SU-DHL-6 (cell line): ENCODE data around the gene C1QL2.

Source experiments
- H2AFZ ChIP-seq: fragments of 200-600 bp; sonication (generic); 2 replicates; pipeline ENCODE4 v1.6.1; 2014; ENCODE audit warnings: low read depth, mild to moderate bottlenecking, moderate library complexity, mixed read lengths, antibody characterized with exemption, low read length; ENCODE audit not compliant: severe bottlenecking
- H3F3A ChIP-seq: fragments of 200-600 bp; shearing (Covaris generic); 2 replicates; pipeline ENCODE4 v1.6.0; 2016; ENCODE audit warnings: antibody characterized with exemption, mild to moderate bottlenecking; ENCODE audit not compliant: insufficient read depth
- H3K27ac ChIP-seq: fragments of 200-600 bp; sonication (generic); 2 replicates; pipeline ENCODE4 v1.5.1; 2016; ENCODE audit warnings: low read depth, mild to moderate bottlenecking, low read length, moderate library complexity, mixed read lengths
- H3K27me3 ChIP-seq: fragments of 200-600 bp; sonication (generic), shearing (Covaris generic); 2 replicates; pipeline ENCODE4 v1.6.0; 2014; ENCODE audit warnings: mild to moderate bottlenecking, low read length
- H3K36me3 ChIP-seq: fragments of 200-600 bp; sonication (generic); 2 replicates; pipeline ENCODE4 v1.6.1; 2014; ENCODE audit warnings: mild to moderate bottlenecking, low read length, mixed read lengths
- H3K4me2 ChIP-seq: fragments of 300-600, 200-600 bp; shearing (Covaris generic), sonication (generic); 2 replicates; pipeline ENCODE4 v1.6.0; 2014; ENCODE audit warnings: low read length, low read depth, mild to moderate bottlenecking; ENCODE audit not compliant: poor library complexity, severe bottlenecking
- H3K4me3 ChIP-seq: fragments of 200-600 bp; sonication (generic); 2 replicates; pipeline ENCODE4 v1.5.1; 2014; ENCODE audit warnings: antibody characterized with exemption, low read length, mild to moderate bottlenecking, mixed read lengths; ENCODE audit not compliant: insufficient read depth, poor library complexity, severe bottlenecking
- H3K79me2 ChIP-seq: fragments of 200-600 bp; sonication (generic); 2 replicates; pipeline ENCODE4 v1.6.1; 2014; ENCODE audit warnings: mild to moderate bottlenecking, low read length, moderate library complexity; ENCODE audit not compliant: insufficient read depth
- H3K9ac ChIP-seq: fragments of 200-600 bp; sonication (generic); 2 replicates; pipeline ENCODE4 v1.7.0; 2014; ENCODE audit warnings: mild to moderate bottlenecking, low read length
- H3K9me2 ChIP-seq: fragments of 200-600 bp; sonication (generic); replicated peaks from 2 replicates; pipeline ENCODE4 v1.6.1; 2014; ENCODE audit warnings: low read length; ENCODE audit not compliant: insufficient read depth
- H3K9me3 ChIP-seq: fragments of 200-600 bp; sonication (generic); 2 replicates; pipeline ENCODE4 v1.6.1; 2014; ENCODE audit warnings: low read length, mixed read lengths; ENCODE audit not compliant: insufficient read depth
- H4K20me1 ChIP-seq: fragments of 200-600 bp; sonication (generic); 2 replicates; pipeline ENCODE4 v1.6.1; 2014; ENCODE audit warnings: low read depth, mild to moderate bottlenecking, antibody characterized with exemption, low read length, moderate library complexity, mixed read lengths
- EZH2phosphoT487 ChIP-seq: fragments of 200-600 bp; sonication (generic), shearing (Covaris generic); conservative IDR thresholded peaks from 2 replicates; pipeline ENCODE4 v1.6.1; 2018; ENCODE audit warnings: mild to moderate bottlenecking, antibody characterized with exemption, low read length, moderate library complexity, mixed read lengths
- TF ChIP-seq, protein P1 (sequence below): fragments of 200-600 bp; sonication (generic); IDR thresholded peaks from one replicate; pipeline ENCODE4 v1.5.1; 2017; ENCODE audit warnings: antibody characterized with exemption, mild to moderate bottlenecking, low read length, moderate library complexity; ENCODE audit not compliant: insufficient read depth, poor library complexity, severe bottlenecking

Gene C1QL2

GRCh38 chr2:119201815-119202214 lies 43.3 kb upstream of the C1QL2 start:
- Histone ChIP-seq H3K4me3 (no peak overlapping the region), H3K27ac (no peak overlapping the region), H3K4me2 (no peak overlapping the region), H3F3A (no peaks in the 10 kb centered on the region), H3K9me2 (no peaks in the 10 kb centered on the region), H3K9me3 (no peaks in the 10 kb centered on the region), H3K27me3 (no peaks in the 10 kb centered on the region), H3K9ac (no peak overlapping the region), H4K20me1 (no peaks in the 10 kb centered on the region), H3K79me2 (no peaks in the 10 kb centered on the region), H3K36me3 (no peaks in the 10 kb centered on the region), H2AFZ (no peak overlapping the region)
- TF ChIP-seq, protein P1, sequence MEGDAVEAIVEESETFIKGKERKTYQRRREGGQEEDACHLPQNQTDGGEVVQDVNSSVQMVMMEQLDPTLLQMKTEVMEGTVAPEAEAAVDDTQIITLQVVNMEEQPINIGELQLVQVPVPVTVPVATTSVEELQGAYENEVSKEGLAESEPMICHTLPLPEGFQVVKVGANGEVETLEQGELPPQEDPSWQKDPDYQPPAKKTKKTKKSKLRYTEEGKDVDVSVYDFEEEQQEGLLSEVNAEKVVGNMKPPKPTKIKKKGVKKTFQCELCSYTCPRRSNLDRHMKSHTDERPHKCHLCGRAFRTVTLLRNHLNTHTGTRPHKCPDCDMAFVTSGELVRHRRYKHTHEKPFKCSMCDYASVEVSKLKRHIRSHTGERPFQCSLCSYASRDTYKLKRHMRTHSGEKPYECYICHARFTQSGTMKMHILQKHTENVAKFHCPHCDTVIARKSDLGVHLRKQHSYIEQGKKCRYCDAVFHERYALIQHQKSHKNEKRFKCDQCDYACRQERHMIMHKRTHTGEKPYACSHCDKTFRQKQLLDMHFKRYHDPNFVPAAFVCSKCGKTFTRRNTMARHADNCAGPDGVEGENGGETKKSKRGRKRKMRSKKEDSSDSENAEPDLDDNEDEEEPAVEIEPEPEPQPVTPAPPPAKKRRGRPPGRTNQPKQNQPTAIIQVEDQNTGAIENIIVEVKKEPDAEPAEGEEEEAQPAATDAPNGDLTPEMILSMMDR: no peak
- no peak for TF ChIP-seq EZH2phosphoT487

DNA sequence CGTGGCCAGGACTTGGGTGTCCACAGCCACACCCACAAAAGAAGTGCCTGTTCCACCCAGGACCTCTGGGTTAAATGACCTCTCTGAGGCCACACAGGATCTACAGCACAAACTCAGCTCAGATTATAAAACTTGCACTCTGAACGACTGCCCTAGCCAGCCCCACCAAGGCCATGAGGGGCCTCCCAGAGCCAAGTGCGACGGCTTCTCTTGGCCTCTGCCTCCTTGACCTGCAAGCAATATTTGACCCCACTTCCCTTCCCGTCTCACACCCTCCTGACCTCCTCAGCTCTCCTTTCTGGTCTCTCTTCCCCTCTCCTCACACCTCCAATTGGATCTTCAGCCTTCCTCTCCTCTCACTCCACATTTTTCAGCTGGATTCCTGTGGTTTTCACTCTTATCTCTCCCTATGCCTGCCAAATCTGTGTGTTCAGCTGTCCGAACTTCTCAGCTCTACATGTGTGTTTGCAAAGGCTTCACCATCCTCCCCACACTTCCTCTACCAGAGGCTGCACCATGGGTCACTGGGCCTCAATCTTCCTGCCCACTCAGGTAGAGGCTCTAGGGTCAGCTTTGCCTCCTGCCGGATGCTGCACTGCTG lies 39.8 kb upstream of the C1QL2 start:
- TF ChIP-seq, protein P1: no peak
- no peak for TF ChIP-seq EZH2phosphoT487
- Histone ChIP-seq H3K9me3 (no peaks in the 10 kb centered on the region), H4K20me1 (no peaks in the 10 kb centered on the region), H3F3A (no peaks in the 10 kb centered on the region), H3K27me3 (no peaks in the 10 kb centered on the region), H3K9ac (no peak overlapping the region), H3K4me2 (no peak overlapping the region), H3K27ac (no peak overlapping the region), H3K9me2 (no peaks in the 10 kb centered on the region), H3K36me3 (no peaks in the 10 kb centered on the region), H3K79me2 (no peaks in the 10 kb centered on the region), H3K4me3 (no peak overlapping the region), H2AFZ (no peak overlapping the region)

- Histone ChIP-seq H3F3A (no peaks in the 10 kb centered on the region), H2AFZ (no peak overlapping the region), H3K79me2 (no peaks in the 10 kb centered on the region), H3K36me3 (no peaks in the 10 kb centered on the region), H3K27me3 (no peaks in the 10 kb centered on the region), H4K20me1 (no peaks in the 10 kb centered on the region), H3K4me3 (no peak overlapping the region), H3K27ac (no peak overlapping the region), H3K9me2 (no peaks in the 10 kb centered on the region), H3K9ac (no peak overlapping the region), H3K4me2 (no peak overlapping the region), H3K9me3 (no peaks in the 10 kb centered on the region)
- no peak for TF ChIP-seq EZH2phosphoT487
- TF ChIP-seq, protein P1: no peak
These were observed 39.1 kb upstream of the C1QL2 start for GRCh38 chr2:119197529-119198239.
